Activated CD4-positive, alpha-beta T cell treated with anti-CD3 and anti-CD28 coated beads, Interleukin-2, Interleukin-4, amounts not matched to agents 100 ng/mL and 50 ng/mL, durations not matched to agents 16 hours and 8 hours (primary cell): Measurements from ENCODE around the gene CCT5.
"Not testable (repeated sequence)": the region's sequence is repeated elsewhere in the genome, so short reads cannot be mapped to it uniquely, and the experiment has no call there.

ENCODE experiments used
- DNase-seq: peaks from one replicate; pipeline ENCODE4 v3.0.0-alpha.2; 2020; ENCODE audit warnings: low spot score

Gene CCT5

GRCh38 chr5:10277773-10278630, 27.9 kb downstream of the CCT5 start:
- no peak for DNase-seq

- no peak for DNase-seq
These were observed 28.7 kb downstream of the CCT5 start for GRCh38 chr5:10278658-10279279.

GRCh38 chr5:10279328-10279727, 29.2 kb downstream of the CCT5 start:
- no peak for DNase-seq

- DNase-seq, result no peak
These were observed 30.0 kb downstream of the CCT5 start for GRCh38 chr5:10279925-10280720.

GRCh38 chr5:10283927-10284635, 34.0 kb downstream of the CCT5 start:
- DNase-seq, result peak; percentile 83

GRCh38 chr5:10285362-10285761, 35.3 kb downstream of the CCT5 start:
- not testable (repeated sequence) for DNase-seq

GRCh38 chr5:10286162-10286861, 36.2 kb downstream of the CCT5 start:
- DNase-seq, result no peak

GRCh38 chr5:10286862-10287227, 36.8 kb downstream of the CCT5 start:
- no peak for DNase-seq

- DNase-seq, result no peak
These were observed 38.6 kb downstream of the CCT5 start for GRCh38 chr5:10288592-10289219.

GRCh38 chr5:10289353-10289752, 39.3 kb downstream of the CCT5 start:
- no peak for DNase-seq

- DNase-seq, result no peak
These were observed 39.9 kb downstream of the CCT5 start for GRCh38 chr5:10289991-10290390.

- no peak for DNase-seq
These were observed 40.4 kb downstream of the CCT5 start for GRCh38 chr5:10290438-10290837.

- no peak for DNase-seq
These were observed 41.7 kb downstream of the CCT5 start for GRCh38 chr5:10291692-10292339.

GRCh38 chr5:10293907-10294662, 44.0 kb downstream of the CCT5 start:
- DNase-seq, result no peak

GRCh38 chr5:10295619-10296326, 45.7 kb downstream of the CCT5 start:
- no peak for DNase-seq

- DNase-seq, result no peak
These were observed 47.6 kb downstream of the CCT5 start for GRCh38 chr5:10297646-10298204.

- DNase-seq, result no peak
These were observed 50.2 kb downstream of the CCT5 start for GRCh38 chr5:10300246-10300645.

- DNase-seq, result no peak
These were observed 51.2 kb downstream of the CCT5 start for GRCh38 chr5:10301266-10301665.
